Esophagus muscularis mucosa (tissue), 4 donors: ENCODE measurements around the gene WDR35. TPM values are rescaled to one million over a fixed set of nuclear protein-coding genes. Genes with fewer than 3 reads are reported as not detected.

ENCODE experiments used
- DNase-seq: peaks from one replicate; pipeline ENCODE4 v3.0.0-alpha.2; 2017; ENCODE audit errors: extremely low spot score
- H3K27ac ChIP-seq, 4 donors: fragments of 200-600 bp; sonication (generic); replicated peaks in 1 of 4; 1 replicate in 3 of 4; 2 replicates in 1 of 4; pipeline ENCODE4 v1.5.1; 2016 to 2019; ENCODE audit warnings: mild to moderate bottlenecking in 1 of 4
- H3K27me3 ChIP-seq, 4 donors: fragments of 200-600 bp; sonication (generic); one replicate each; pipeline versions ENCODE4 v1.5.1 to v1.6.0; 2016 to 2019
- H3K36me3 ChIP-seq, 4 donors: fragments of 200-600 bp; sonication (generic); one replicate each; pipeline ENCODE4 v1.5.1; 2016 to 2019
- H3K4me1 ChIP-seq, 4 donors: fragments of 200-600 bp; sonication (generic); one replicate each; pipeline ENCODE4 v1.5.1; 2016 to 2019
- H3K4me3 ChIP-seq, 4 donors: fragments of 200-600 bp; sonication (generic); 1 replicate in 2 of 4; 2 replicates in 2 of 4; pipeline ENCODE4 v1.5.1; 2016 to 2019; ENCODE audit warnings: mild to moderate bottlenecking in 4 of 4, moderate library complexity in 1 of 4
- H3K9me3 ChIP-seq, 4 donors: fragments of 200-600 bp; sonication (generic); 1 replicate in 3 of 4; 2 replicates in 1 of 4; pipeline ENCODE4 v1.5.1; 2016 to 2019
- CTCF ChIP-seq, 3 experiments: fragments of 200-600 bp in 2 of 3; fragments of 450-650 bp in 1 of 3; sonication (generic) in 2 of 3; IDR thresholded peaks; one replicate each; pipeline ENCODE4 v1.5.1; 2017 to 2019; ENCODE audit warnings: antibody characterized with exemption in 3 of 3, mild to moderate bottlenecking in 2 of 3, moderate library complexity in 1 of 3
- EP300 ChIP-seq: sonication (generic); formaldehyde crosslinking; IDR thresholded peaks from one replicate; pipeline ENCODE4 v1.6.1; 2017; ENCODE audit warnings: antibody characterized with exemption
- POLR2A ChIP-seq: fragments of 450-650 bp; IDR thresholded peaks from one replicate; pipeline ENCODE4 v1.6.1; 2017; ENCODE audit warnings: antibody characterized with exemption, moderate library complexity, mild to moderate bottlenecking, low read depth
- POLR2AphosphoS5 ChIP-seq, 2 donors: sonication (generic); formaldehyde crosslinking; IDR thresholded peaks; one replicate each; pipeline ENCODE4 v1.6.1; 2017; ENCODE audit warnings: antibody characterized with exemption in 2 of 2
- WGBS: methylation state at CpG from one replicate; pipeline ENCODE4 v1.1.5; 2018; 5-methylcytosine and 5-hydroxymethylcytosine counted together
- intact Hi-C: fragments of 100-400 bp; cut with DNase I; formaldehyde crosslinking; loops from one replicate; pipeline ENCODE4 v1.15.1; 2023
- total RNA-seq, 4 donors: library from RNA; depleted of rRNA; stranded (reverse); fragments of >200 nt; gene quantifications; one replicate each; pipeline versions ENCODE4 v1.1.0 to v1.2.1, GENCODE V29; 2016

WDR35 gene
- total RNA-seq, 4 donors from 2014 or later: 9.4 to 15.0 (median 12.3) TPM

GRCh38 chr2:19868701-19869580 is 121.0 kb downstream of the WDR35 start:
- DNase-seq: no peak
- TF ChIP-seq POLR2A: no peak
- TF ChIP-seq CTCF (IDR thresholded peaks at IDR 0.05): no peak
- no peak for TF ChIP-seq EP300
- peak in 1 of 2 donors; percentile 4 for TF ChIP-seq POLR2AphosphoS5 (IDR thresholded peaks at IDR 0.05)
- H3K27ac ChIP-seq: peak overlapping the region in 1 of 4 donors; percentile 15
- peaks cover 0 to 11% (median 0%) of the 10 kb centered on the region in 4 donors for H3K27me3 ChIP-seq
- peak overlapping the region; percentile 52 to 64 (median 54) for H3K4me3 ChIP-seq
- WGBS: 22% methylated on average over 46 of the region's 52 CpGs
- H3K9me3 ChIP-seq: no peaks in the 10 kb centered on the region
- no peaks in the 10 kb centered on the region for H3K36me3 ChIP-seq
- intact Hi-C loops: no loop called here
- H3K4me1 ChIP-seq: peaks cover 8 to 17% (median 14%) of the 10 kb centered on the region in 4 donors

GRCh38 chr2:19868224-19868623 is 121.7 kb downstream of the WDR35 start:
- Histone ChIP-seq H3K27me3 (peaks cover 0 to 11% (median 0%) of the 10 kb centered on the region in 4 donors), H3K4me3 (peak overlapping the region; percentile 52 to 64 (median 54)), H3K27ac (no peak overlapping the region), H3K4me1 (peaks cover 10 to 24% (median 21%) of the 10 kb centered on the region in 4 donors), H3K9me3 (no peaks in the 10 kb centered on the region), H3K36me3 (no peaks in the 10 kb centered on the region)
- 81% methylated on average over 7 of the region's 7 CpGs for WGBS
- intact Hi-C loops: no loop called here
- no peak for DNase-seq
- TF ChIP-seq POLR2AphosphoS5 (IDR thresholded peaks at IDR 0.05): no peak
- TF ChIP-seq POLR2A: no peak
- no peak for TF ChIP-seq EP300
- no peak for TF ChIP-seq CTCF (IDR thresholded peaks at IDR 0.05)

DNA sequence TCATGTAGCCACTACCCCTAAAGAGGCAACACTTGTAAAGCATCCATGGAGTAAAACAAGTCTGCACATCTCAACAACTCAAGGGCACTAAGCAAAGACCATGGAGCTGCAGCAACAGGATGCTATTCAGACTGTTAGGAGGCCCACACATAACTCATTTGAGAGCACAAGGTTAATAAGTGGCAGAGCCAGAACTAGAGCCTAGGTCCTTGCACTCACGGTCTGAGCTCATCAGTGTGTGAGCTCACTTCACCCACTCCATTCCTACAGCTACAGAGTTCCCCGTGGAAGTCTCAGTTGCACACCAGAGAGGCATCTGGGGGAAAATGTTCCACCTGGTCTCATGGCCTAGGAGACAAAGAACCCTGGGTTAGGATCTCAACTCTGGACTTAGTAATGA is 123.1 kb downstream of the WDR35 start:
- no peaks in the 10 kb centered on the region for H3K36me3 ChIP-seq

DNA sequence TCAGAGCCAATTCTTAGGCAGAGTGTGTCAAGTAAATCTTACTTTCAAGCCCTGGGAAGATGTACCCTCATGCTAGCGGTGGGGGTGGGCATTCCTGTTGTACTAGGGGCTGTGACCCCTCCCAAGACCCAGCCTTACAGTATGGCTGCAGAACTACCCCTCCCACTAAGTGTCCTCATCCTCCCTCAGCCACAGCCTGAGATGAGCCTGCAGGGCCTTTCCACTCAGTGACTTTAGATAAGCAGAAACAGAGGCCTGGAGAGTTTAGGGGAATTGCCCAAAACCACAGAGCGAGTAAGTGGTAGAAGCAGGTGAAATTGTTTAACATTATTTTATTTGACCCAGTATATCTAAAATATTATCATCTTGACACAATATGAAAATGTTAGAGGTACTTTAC is 124.8 kb downstream of the WDR35 start:
- Histone ChIP-seq H3K9me3 (no peaks in the 10 kb centered on the region), H3K36me3 (no peaks in the 10 kb centered on the region), H3K27me3 (peaks cover 0 to 11% (median 0%) of the 10 kb centered on the region in 4 donors), H3K4me3 (no peak overlapping the region), H3K4me1 (peaks cover 10 to 49% (median 40%) of the 10 kb centered on the region in 4 donors), H3K27ac (no peak overlapping the region)
- DNase-seq: no peak
- intact Hi-C loops: no loop called here
- TF ChIP-seq CTCF (IDR thresholded peaks at IDR 0.05) (no peak), POLR2AphosphoS5 (IDR thresholded peaks at IDR 0.05) (no peak), POLR2A (no peak), EP300 (no peak)
- 93% methylated on average over 2 of the region's 2 CpGs for WGBS

More for the DNA sequence above, 123.1 kb downstream of the WDR35 start:
- H3K4me3 ChIP-seq: no peak overlapping the region
- TF ChIP-seq POLR2AphosphoS5 (IDR thresholded peaks at IDR 0.05) (no peak), EP300 (no peak), POLR2A (no peak), CTCF (IDR thresholded peaks at IDR 0.05) (no peak)
- H3K27me3 ChIP-seq: peaks cover 0 to 11% (median 0%) of the 10 kb centered on the region in 4 donors
- peaks cover 10 to 39% (median 34%) of the 10 kb centered on the region in 4 donors for H3K4me1 ChIP-seq
- WGBS: 80% methylated on average over 1 of the region's 2 CpGs
- H3K27ac ChIP-seq: no peak overlapping the region
- H3K9me3 ChIP-seq: no peaks in the 10 kb centered on the region
- intact Hi-C loops: no loop called here
- no peak for DNase-seq
